OCI-LY3 (cell line): Measurements from ENCODE around the gene NRXN3.

Experiments
- H2AFZ ChIP-seq: fragments of 200-600, 300-600 bp; shearing (Covaris generic); 2 replicates; pipeline ENCODE4 v1.6.0; 2014; ENCODE audit warnings: antibody characterized with exemption, low read depth, low read length
- H3K27ac ChIP-seq: fragments of 200-600, 300-600 bp; sonication (generic); 2 replicates; pipeline ENCODE4 v1.5.1; 2014; ENCODE audit warnings: mild to moderate bottlenecking, low read length, moderate library complexity, mixed read lengths
- H3K27me3 ChIP-seq: fragments of 200-600, 300-600 bp; sonication (generic); 2 replicates; pipeline ENCODE4 v1.6.1; 2014; ENCODE audit warnings: low read depth, low read length, mixed read lengths
- H3K36me3 ChIP-seq: fragments of 200-600, 300-600 bp; sonication (generic); replicated peaks from 2 replicates; pipeline ENCODE3; 2014; ENCODE audit warnings: low read depth, low read length, mixed read lengths
- H3K4me1 ChIP-seq: fragments of 300-600, 200-600 bp; sonication (generic); 2 replicates; pipeline ENCODE4 v1.6.1; 2014; ENCODE audit warnings: low read length, mixed read lengths
- H3K4me2 ChIP-seq: fragments of 200-600, 300-600 bp; sonication (generic); 2 replicates; pipeline ENCODE4 v1.6.1; 2014; ENCODE audit warnings: low read length, mixed read lengths
- H3K4me3 ChIP-seq: fragments of 300-600, 200-600 bp; sonication (generic); 2 replicates; pipeline ENCODE4 v1.5.1; 2014; ENCODE audit warnings: antibody characterized with exemption, mild to moderate bottlenecking, low read length, moderate library complexity
- H3K79me2 ChIP-seq: fragments of 300-600, 200-600 bp; shearing (Covaris generic); 2 replicates; pipeline ENCODE4 v1.6.1; 2014; ENCODE audit warnings: mild to moderate bottlenecking, low read length, mixed read lengths
- H3K9ac ChIP-seq: fragments of 300-600, 200-600 bp; shearing (Covaris generic); 2 replicates; pipeline ENCODE4 v1.6.0; 2014; ENCODE audit warnings: mild to moderate bottlenecking, low read length, moderate library complexity
- H3K9me3 ChIP-seq: fragments of 200-600, 300-600 bp; shearing (Covaris generic); 2 replicates; pipeline ENCODE4 v1.6.1; 2014; ENCODE audit warnings: low read length, mixed read lengths; ENCODE audit not compliant: insufficient read depth
- H4K20me1 ChIP-seq: fragments of 200-600, 300-600 bp; sonication (generic); 2 replicates; pipeline ENCODE4 v1.6.1; 2016; ENCODE audit warnings: low read length, mixed read lengths; ENCODE audit not compliant: insufficient read depth
- CTCF ChIP-seq: fragments of 200-600, 300-600 bp; sonication (generic); IDR thresholded peaks from 2 replicates; pipeline ENCODE4 v1.5.1; 2014; ENCODE audit warnings: antibody characterized with exemption, low read length, low read depth
- EZH2phosphoT487 ChIP-seq: fragments of 200-600 bp; shearing (Covaris generic); IDR thresholded peaks from 2 replicates; pipeline ENCODE4 v1.6.1; 2018; ENCODE audit warnings: antibody characterized with exemption, mixed run types, low read depth

Gene NRXN3

GRCh38 chr14:79270361-79270760 lies 1100.2 kb downstream of the NRXN3 start:
- Histone ChIP-seq H2AFZ (no peak overlapping the region), H3K4me3 (no peak overlapping the region), H3K9ac (no peak overlapping the region), H3K36me3 (no peaks in the 10 kb centered on the region), H3K27me3 (no peaks in the 10 kb centered on the region), H3K79me2 (no peaks in the 10 kb centered on the region), H3K27ac (no peak overlapping the region), H3K4me1 (no peaks in the 10 kb centered on the region), H4K20me1 (no peaks in the 10 kb centered on the region), H3K9me3 (no peaks in the 10 kb centered on the region), H3K4me2 (no peak overlapping the region)
- TF ChIP-seq EZH2phosphoT487, result no peak
- TF ChIP-seq CTCF, result no peak

GRCh38 chr14:79271122-79271521 lies 1100.9 kb downstream of the NRXN3 start:
- H3K9me3 ChIP-seq, result no peaks in the 10 kb centered on the region
- H3K79me2 ChIP-seq, result no peaks in the 10 kb centered on the region
- H3K27ac ChIP-seq, result no peak overlapping the region
- H3K9ac ChIP-seq, result no peak overlapping the region
- H3K4me1 ChIP-seq, result no peaks in the 10 kb centered on the region
- H3K4me2 ChIP-seq, result no peak overlapping the region
- no peak overlapping the region for H2AFZ ChIP-seq
- H3K27me3 ChIP-seq, result no peaks in the 10 kb centered on the region
- no peak overlapping the region for H3K4me3 ChIP-seq
- H4K20me1 ChIP-seq, result no peaks in the 10 kb centered on the region
- TF ChIP-seq CTCF, result no peak
- TF ChIP-seq EZH2phosphoT487, result no peak
- no peaks in the 10 kb centered on the region for H3K36me3 ChIP-seq

GRCh38 chr14:79274641-79275291 lies 1104.6 kb downstream of the NRXN3 start:
- Histone ChIP-seq H3K4me2 (no peak overlapping the region), H3K4me1 (no peaks in the 10 kb centered on the region), H3K4me3 (no peak overlapping the region), H3K36me3 (no peaks in the 10 kb centered on the region), H3K9ac (no peak overlapping the region), H4K20me1 (no peaks in the 10 kb centered on the region), H3K27me3 (no peaks in the 10 kb centered on the region), H2AFZ (no peak overlapping the region), H3K79me2 (no peaks in the 10 kb centered on the region), H3K9me3 (no peaks in the 10 kb centered on the region), H3K27ac (no peak overlapping the region)
- no peak for TF ChIP-seq EZH2phosphoT487
- no peak for TF ChIP-seq CTCF

- Histone ChIP-seq H4K20me1 (no peaks in the 10 kb centered on the region), H3K36me3 (no peaks in the 10 kb centered on the region), H3K4me2 (no peak overlapping the region), H3K9ac (no peak overlapping the region), H3K27me3 (no peaks in the 10 kb centered on the region), H3K27ac (no peak overlapping the region), H3K4me3 (no peak overlapping the region), H2AFZ (no peak overlapping the region), H3K9me3 (no peaks in the 10 kb centered on the region), H3K4me1 (no peaks in the 10 kb centered on the region), H3K79me2 (no peaks in the 10 kb centered on the region)
- TF ChIP-seq CTCF (no peak), EZH2phosphoT487 (no peak)
Measured at GRCh38 chr14:79275292-79275655, 1105.1 kb downstream of the NRXN3 start.
